Ovary (tissue), 3 donors: ENCODE measurements around the gene SDK1.

Source experiments
- EP300 ChIP-seq: sonication (generic); formaldehyde crosslinking; IDR thresholded peaks from one replicate; pipeline ENCODE4 v1.6.1; 2017; ENCODE audit warnings: antibody characterized with exemption
- POLR2A ChIP-seq: fragments of 450-650 bp; IDR thresholded peaks from one replicate; pipeline ENCODE4 v1.6.1; 2017; ENCODE audit warnings: antibody characterized with exemption, mild to moderate bottlenecking, moderate library complexity
- TF ChIP-seq, protein P1 (sequence below), 3 donors: fragments of 450-650 bp in 2 of 3; fragments of 200-600 bp in 1 of 3; IDR thresholded peaks; one replicate each; pipeline versions ENCODE4 v1.5.1 to v1.8.0; 2016 to 2022; ENCODE audit warnings: antibody characterized with exemption in 3 of 3, mild to moderate bottlenecking in 1 of 3
- donor health status: DM: no; HTN: no; CAD: no.

GRCh38 chr7:4168541-4168940 lies 867.5 kb downstream of the SDK1 start:
- TF ChIP-seq, protein P1, sequence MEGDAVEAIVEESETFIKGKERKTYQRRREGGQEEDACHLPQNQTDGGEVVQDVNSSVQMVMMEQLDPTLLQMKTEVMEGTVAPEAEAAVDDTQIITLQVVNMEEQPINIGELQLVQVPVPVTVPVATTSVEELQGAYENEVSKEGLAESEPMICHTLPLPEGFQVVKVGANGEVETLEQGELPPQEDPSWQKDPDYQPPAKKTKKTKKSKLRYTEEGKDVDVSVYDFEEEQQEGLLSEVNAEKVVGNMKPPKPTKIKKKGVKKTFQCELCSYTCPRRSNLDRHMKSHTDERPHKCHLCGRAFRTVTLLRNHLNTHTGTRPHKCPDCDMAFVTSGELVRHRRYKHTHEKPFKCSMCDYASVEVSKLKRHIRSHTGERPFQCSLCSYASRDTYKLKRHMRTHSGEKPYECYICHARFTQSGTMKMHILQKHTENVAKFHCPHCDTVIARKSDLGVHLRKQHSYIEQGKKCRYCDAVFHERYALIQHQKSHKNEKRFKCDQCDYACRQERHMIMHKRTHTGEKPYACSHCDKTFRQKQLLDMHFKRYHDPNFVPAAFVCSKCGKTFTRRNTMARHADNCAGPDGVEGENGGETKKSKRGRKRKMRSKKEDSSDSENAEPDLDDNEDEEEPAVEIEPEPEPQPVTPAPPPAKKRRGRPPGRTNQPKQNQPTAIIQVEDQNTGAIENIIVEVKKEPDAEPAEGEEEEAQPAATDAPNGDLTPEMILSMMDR (IDR thresholded peaks at IDR 0.05): no peak
- TF ChIP-seq POLR2A: no peak
- TF ChIP-seq EP300: no peak
